ENCODE data around the gene SFTPD.

DNA sequence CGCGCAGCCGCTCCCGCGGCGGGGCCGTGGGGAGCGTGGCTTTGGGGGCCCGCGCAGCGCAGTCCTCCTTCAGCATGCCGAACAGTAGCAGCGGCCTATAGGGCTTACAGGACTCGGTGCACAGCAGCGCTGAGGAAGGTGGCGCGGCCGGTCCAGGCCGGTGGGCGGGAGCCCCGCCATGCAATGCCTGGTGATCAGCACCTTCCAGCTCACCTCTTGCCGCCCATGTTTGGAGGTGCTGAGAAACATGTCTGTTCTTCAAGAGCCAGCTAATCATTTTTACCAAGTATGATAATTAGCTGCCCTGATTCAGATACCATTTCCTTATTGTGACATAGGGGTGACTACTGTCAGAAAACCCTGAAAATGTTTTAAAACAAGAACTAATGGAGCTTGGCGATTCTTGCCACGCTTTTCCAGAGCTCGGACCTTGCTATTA lies 33.5 kb upstream of the SFTPD start:
- TF ChIP-seq, protein P1, sequence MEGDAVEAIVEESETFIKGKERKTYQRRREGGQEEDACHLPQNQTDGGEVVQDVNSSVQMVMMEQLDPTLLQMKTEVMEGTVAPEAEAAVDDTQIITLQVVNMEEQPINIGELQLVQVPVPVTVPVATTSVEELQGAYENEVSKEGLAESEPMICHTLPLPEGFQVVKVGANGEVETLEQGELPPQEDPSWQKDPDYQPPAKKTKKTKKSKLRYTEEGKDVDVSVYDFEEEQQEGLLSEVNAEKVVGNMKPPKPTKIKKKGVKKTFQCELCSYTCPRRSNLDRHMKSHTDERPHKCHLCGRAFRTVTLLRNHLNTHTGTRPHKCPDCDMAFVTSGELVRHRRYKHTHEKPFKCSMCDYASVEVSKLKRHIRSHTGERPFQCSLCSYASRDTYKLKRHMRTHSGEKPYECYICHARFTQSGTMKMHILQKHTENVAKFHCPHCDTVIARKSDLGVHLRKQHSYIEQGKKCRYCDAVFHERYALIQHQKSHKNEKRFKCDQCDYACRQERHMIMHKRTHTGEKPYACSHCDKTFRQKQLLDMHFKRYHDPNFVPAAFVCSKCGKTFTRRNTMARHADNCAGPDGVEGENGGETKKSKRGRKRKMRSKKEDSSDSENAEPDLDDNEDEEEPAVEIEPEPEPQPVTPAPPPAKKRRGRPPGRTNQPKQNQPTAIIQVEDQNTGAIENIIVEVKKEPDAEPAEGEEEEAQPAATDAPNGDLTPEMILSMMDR (IDR thresholded peaks at IDR 0.05; ENCODE audit: low read depth, low read length, missing input control) = no peak
- TF ChIP-seq JUND (IDR thresholded peaks at IDR 0.05) (no peak), TAF1 (conservative IDR thresholded peaks at IDR 0.05) (no peak), SP1 (IDR thresholded peaks at IDR 0.05) (no peak), NR2F2 (IDR thresholded peaks at IDR 0.05) (no peak), FOXA1 (IDR thresholded peaks at IDR 0.05) (no peak), RXRA (IDR thresholded peaks at IDR 0.05) (no peak)
- TF ChIP-seq, protein P2, sequence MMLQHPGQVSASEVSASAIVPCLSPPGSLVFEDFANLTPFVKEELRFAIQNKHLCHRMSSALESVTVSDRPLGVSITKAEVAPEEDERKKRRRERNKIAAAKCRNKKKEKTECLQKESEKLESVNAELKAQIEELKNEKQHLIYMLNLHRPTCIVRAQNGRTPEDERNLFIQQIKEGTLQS (IDR thresholded peaks at IDR 0.05) = no peak
- TF ChIP-seq, protein P3, sequence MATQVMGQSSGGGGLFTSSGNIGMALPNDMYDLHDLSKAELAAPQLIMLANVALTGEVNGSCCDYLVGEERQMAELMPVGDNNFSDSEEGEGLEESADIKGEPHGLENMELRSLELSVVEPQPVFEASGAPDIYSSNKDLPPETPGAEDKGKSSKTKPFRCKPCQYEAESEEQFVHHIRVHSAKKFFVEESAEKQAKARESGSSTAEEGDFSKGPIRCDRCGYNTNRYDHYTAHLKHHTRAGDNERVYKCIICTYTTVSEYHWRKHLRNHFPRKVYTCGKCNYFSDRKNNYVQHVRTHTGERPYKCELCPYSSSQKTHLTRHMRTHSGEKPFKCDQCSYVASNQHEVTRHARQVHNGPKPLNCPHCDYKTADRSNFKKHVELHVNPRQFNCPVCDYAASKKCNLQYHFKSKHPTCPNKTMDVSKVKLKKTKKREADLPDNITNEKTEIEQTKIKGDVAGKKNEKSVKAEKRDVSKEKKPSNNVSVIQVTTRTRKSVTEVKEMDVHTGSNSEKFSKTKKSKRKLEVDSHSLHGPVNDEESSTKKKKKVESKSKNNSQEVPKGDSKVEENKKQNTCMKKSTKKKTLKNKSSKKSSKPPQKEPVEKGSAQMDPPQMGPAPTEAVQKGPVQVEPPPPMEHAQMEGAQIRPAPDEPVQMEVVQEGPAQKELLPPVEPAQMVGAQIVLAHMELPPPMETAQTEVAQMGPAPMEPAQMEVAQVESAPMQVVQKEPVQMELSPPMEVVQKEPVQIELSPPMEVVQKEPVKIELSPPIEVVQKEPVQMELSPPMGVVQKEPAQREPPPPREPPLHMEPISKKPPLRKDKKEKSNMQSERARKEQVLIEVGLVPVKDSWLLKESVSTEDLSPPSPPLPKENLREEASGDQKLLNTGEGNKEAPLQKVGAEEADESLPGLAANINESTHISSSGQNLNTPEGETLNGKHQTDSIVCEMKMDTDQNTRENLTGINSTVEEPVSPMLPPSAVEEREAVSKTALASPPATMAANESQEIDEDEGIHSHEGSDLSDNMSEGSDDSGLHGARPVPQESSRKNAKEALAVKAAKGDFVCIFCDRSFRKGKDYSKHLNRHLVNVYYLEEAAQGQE (IDR thresholded peaks at IDR 0.05) = no peak
- TF ChIP-seq, protein P4, sequence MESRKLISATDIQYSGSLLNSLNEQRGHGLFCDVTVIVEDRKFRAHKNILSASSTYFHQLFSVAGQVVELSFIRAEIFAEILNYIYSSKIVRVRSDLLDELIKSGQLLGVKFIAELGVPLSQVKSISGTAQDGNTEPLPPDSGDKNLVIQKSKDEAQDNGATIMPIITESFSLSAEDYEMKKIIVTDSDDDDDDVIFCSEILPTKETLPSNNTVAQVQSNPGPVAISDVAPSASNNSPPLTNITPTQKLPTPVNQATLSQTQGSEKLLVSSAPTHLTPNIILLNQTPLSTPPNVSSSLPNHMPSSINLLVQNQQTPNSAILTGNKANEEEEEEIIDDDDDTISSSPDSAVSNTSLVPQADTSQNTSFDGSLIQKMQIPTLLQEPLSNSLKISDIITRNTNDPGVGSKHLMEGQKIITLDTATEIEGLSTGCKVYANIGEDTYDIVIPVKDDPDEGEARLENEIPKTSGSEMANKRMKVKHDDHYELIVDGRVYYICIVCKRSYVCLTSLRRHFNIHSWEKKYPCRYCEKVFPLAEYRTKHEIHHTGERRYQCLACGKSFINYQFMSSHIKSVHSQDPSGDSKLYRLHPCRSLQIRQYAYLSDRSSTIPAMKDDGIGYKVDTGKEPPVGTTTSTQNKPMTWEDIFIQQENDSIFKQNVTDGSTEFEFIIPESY (IDR thresholded peaks at IDR 0.05) = no peak
- TF ChIP-seq, protein P5, sequence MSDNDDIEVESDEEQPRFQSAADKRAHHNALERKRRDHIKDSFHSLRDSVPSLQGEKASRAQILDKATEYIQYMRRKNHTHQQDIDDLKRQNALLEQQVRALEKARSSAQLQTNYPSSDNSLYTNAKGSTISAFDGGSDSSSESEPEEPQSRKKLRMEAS (IDR thresholded peaks at IDR 0.05) = no peak
